ENCODE measurements around the gene PLEKHJ1. TPM values are rescaled to one million over a fixed set of nuclear protein-coding genes. Genes with fewer than 3 reads are reported as not detected.
A peak's percentile ranks its signal among the peaks of the same experiment; 100 is the strongest.

PLEKHJ1 gene
- total and polyA plus RNA-seq, 5 donors from 2014 or later: 50.3 to 121 (median 100) TPM

DNA sequence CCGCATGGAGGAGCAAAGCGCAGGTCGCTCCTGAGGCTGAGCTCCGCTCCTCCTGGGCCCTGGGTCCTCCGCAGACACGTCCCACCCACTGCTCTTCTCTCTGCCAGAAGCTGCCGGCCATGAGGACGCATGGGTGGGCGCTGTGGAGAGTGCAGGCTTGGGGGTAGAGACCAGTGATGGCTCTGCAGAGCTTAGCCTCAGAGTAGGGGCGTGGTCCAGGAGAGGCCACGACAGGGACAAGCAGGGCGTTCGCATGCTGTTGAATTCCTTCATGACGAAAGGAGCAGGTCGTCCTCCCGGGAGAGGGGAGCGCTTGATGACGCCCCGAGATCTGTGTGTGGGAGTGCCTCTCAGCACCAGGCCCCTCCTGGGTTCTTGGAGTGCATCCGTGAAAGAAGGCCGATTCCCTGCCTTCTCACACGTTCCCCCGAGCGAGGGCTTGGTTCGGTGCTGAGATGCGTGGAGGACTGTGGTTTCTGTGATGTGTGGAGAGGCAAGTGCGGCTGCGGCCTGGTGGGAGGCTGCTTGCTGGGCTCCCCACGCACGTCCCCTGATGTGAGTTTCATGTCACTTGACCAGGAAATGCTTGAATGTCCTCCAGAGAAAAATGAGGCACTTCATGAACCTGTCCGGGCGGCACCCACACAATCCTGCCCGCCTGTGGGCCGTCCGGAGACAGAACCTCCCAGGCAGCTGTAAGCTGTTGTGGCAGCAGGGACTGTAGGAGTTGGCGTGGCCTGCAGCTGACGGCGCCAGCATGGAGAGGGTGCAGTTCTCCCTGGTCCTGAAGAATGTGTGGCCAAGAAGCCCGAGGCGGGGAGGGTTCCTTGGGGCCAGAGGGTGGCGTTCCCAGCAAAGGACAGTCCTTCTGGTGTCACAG, 5.0 kb upstream of the PLEKHJ1 start:
- peak overlapping the region; percentile 84 for H3K4me3 ChIP-seq (ENCODE audit: low read depth, low read length)
- DNase-seq: no peak
- no peaks in the 10 kb centered on the region for H3K9me3 ChIP-seq (ENCODE audit: control insufficient read depth in 2 of 2, low read length in 2 of 2)
- peak overlapping the region; percentile 55 to 99 (median 89) for H3K27ac Mint-ChIP-seq
- peaks cover 16% of the 10 kb centered on the region for H3K36me3 Mint-ChIP-seq
- H3K4me3 Mint-ChIP-seq: peak overlapping the region; percentile 92 to 100 (median 96)
- peak overlapping the region; percentile 99 for H3K27ac ChIP-seq (ENCODE audit: insufficient read depth, low read length, poor library complexity, severe bottlenecking)
- peaks cover 36% of the 10 kb centered on the region for H3K36me3 ChIP-seq (ENCODE audit: control insufficient read depth, insufficient read depth, low read length)
- H3K27me3 ChIP-seq (ENCODE audit: control insufficient read depth, insufficient read depth, low read length): no peaks in the 10 kb centered on the region
- H3K27me3 Mint-ChIP-seq: peaks cover 13% of the 10 kb centered on the region
- no peak for ATAC-seq (ENCODE audit: low read depth in 2 of 2)
- H3K9me3 Mint-ChIP-seq: no peaks in the 10 kb centered on the region
- peaks cover 67% of the 10 kb centered on the region for H3K4me1 ChIP-seq (ENCODE audit: control insufficient read depth, insufficient read depth, low read length, poor library complexity, severe bottlenecking)
- peaks cover 15 to 67% (median 46%) of the 10 kb centered on the region in 4 donors for H3K4me1 Mint-ChIP-seq

DNA sequence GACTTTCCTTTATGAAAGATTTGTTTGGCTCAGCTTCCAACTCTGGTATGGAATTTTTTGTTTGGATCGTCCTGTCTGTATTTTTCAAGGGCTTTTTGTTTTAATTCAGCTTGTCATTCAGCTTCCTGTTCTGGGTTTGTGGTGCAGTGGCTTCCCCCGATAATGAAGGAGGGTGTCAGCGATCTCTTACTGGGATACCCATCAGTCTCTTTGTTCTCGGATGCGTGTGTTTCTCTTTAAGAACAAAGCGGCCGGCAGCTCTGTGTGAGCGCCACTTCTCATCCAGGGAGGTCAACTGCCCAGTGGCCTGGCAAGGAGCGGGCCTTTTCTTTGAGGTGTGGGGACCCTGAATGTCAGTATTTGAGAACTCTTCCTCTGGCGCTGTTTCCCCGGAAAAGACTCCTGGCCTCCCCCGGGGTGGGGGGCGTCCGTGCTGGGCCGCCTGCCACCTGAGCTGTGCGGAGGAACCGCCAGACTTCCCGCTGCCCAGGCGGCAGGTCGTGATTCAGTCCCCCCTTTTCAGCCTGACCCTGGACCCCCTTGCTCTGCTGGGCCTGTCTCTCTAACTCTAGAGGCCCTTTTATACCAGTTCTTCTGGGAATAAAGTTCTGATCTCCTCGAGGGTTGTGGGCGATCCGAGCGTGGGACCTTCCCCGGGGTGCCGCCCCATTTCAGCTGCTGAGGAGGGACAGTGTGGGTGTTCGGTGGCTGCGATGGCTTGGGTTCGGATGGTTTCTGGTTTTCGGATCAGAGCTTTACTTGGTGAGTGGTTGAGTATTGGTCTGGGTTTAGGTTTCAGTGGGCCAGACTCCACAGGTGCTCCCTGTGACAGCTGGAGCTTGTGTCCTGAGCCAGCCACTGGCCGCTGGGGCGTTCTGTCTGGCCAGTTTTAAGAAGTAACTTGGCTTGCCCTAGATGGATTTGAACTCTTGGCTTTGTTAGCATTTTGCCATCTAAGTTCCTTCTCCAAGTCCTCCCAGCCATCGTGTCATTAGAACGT, 3.9 kb upstream of the PLEKHJ1 start:
- peaks cover 26% of the 10 kb centered on the region for H3K36me3 ChIP-seq (ENCODE audit: control insufficient read depth, insufficient read depth, low read length)
- Mint-ChIP-seq H3K36me3 (peaks cover 16% of the 10 kb centered on the region), H3K4me1 (peaks cover 15 to 69% (median 48%) of the 10 kb centered on the region in 4 donors), H3K27me3 (peaks cover 13% of the 10 kb centered on the region), H3K9me3 (no peaks in the 10 kb centered on the region), H3K27ac (peak overlapping the region; percentile 96 to 99 (median 98)), H3K4me3 (peak overlapping the region; percentile 92 to 100 (median 96))
- ATAC-seq (ENCODE audit: low read depth in 2 of 2) (no peak), DNase-seq (peak in 2 of 3 donors; percentile 38 to 76)
- H3K9me3 ChIP-seq (ENCODE audit: control insufficient read depth in 2 of 2, low read length in 2 of 2): no peaks in the 10 kb centered on the region
- no peaks in the 10 kb centered on the region for H3K27me3 ChIP-seq (ENCODE audit: control insufficient read depth, insufficient read depth, low read length)
- H3K4me3 ChIP-seq (ENCODE audit: low read depth, low read length): peak overlapping the region; percentile 84
- H3K4me1 ChIP-seq (ENCODE audit: control insufficient read depth, insufficient read depth, low read length, poor library complexity, severe bottlenecking): peaks cover 72% of the 10 kb centered on the region
- H3K27ac ChIP-seq (ENCODE audit: insufficient read depth, low read length, poor library complexity, severe bottlenecking): peak overlapping the region; percentile 99

GRCh38 chr19:2239173-2239572, 3.0 kb upstream of the PLEKHJ1 start:
- H3K9me3 Mint-ChIP-seq: no peaks in the 10 kb centered on the region
- DNase-seq: no peak
- H3K9me3 ChIP-seq (ENCODE audit: control insufficient read depth in 2 of 2, low read length in 2 of 2): no peaks in the 10 kb centered on the region
- peaks cover 15 to 78% (median 53%) of the 10 kb centered on the region in 4 donors for H3K4me1 Mint-ChIP-seq
- H3K4me3 Mint-ChIP-seq: peak overlapping the region; percentile 92 to 100 (median 96)
- peaks cover 13% of the 10 kb centered on the region for H3K27me3 Mint-ChIP-seq
- H3K4me1 ChIP-seq (ENCODE audit: control insufficient read depth, insufficient read depth, low read length, poor library complexity, severe bottlenecking): peaks cover 77% of the 10 kb centered on the region
- no peak for ATAC-seq (ENCODE audit: low read depth in 2 of 2)
- H3K27ac ChIP-seq (ENCODE audit: insufficient read depth, low read length, poor library complexity, severe bottlenecking): peak overlapping the region; percentile 99
- H3K36me3 Mint-ChIP-seq: peaks cover 16% of the 10 kb centered on the region
- H3K27ac Mint-ChIP-seq: peak overlapping the region; percentile 96 to 99 (median 98)
- H3K27me3 ChIP-seq (ENCODE audit: control insufficient read depth, insufficient read depth, low read length): no peaks in the 10 kb centered on the region
- peaks cover 17% of the 10 kb centered on the region for H3K36me3 ChIP-seq (ENCODE audit: control insufficient read depth, insufficient read depth, low read length)
- peak overlapping the region; percentile 84 for H3K4me3 ChIP-seq (ENCODE audit: low read depth, low read length)

GRCh38 chr19:2237869-2238153, 1.7 kb upstream of the PLEKHJ1 start:
- no peak for DNase-seq
- Histone ChIP-seq H3K4me3 (ENCODE audit: low read depth, low read length) (peak overlapping the region; percentile 75), H3K27me3 (ENCODE audit: control insufficient read depth, insufficient read depth, low read length) (no peaks in the 10 kb centered on the region), H3K36me3 (ENCODE audit: control insufficient read depth, insufficient read depth, low read length) (peaks cover 8% of the 10 kb centered on the region), H3K9me3 (ENCODE audit: control insufficient read depth in 2 of 2, low read length in 2 of 2) (no peaks in the 10 kb centered on the region), H3K27ac (ENCODE audit: insufficient read depth, low read length, poor library complexity, severe bottlenecking) (peak overlapping the region; percentile 99), H3K4me1 (ENCODE audit: control insufficient read depth, insufficient read depth, low read length, poor library complexity, severe bottlenecking) (peaks cover 79% of the 10 kb centered on the region)
- Mint-ChIP-seq H3K4me3 (peak overlapping the region; percentile 92 to 100 (median 96)), H3K27me3 (peaks cover 13% of the 10 kb centered on the region), H3K4me1 (peaks cover 15 to 79% (median 55%) of the 10 kb centered on the region in 4 donors), H3K27ac (peak overlapping the region; percentile 96 to 99 (median 98)), H3K9me3 (no peaks in the 10 kb centered on the region), H3K36me3 (peaks cover 16% of the 10 kb centered on the region)
- no peak for ATAC-seq (ENCODE audit: low read depth in 2 of 2)

DNA sequence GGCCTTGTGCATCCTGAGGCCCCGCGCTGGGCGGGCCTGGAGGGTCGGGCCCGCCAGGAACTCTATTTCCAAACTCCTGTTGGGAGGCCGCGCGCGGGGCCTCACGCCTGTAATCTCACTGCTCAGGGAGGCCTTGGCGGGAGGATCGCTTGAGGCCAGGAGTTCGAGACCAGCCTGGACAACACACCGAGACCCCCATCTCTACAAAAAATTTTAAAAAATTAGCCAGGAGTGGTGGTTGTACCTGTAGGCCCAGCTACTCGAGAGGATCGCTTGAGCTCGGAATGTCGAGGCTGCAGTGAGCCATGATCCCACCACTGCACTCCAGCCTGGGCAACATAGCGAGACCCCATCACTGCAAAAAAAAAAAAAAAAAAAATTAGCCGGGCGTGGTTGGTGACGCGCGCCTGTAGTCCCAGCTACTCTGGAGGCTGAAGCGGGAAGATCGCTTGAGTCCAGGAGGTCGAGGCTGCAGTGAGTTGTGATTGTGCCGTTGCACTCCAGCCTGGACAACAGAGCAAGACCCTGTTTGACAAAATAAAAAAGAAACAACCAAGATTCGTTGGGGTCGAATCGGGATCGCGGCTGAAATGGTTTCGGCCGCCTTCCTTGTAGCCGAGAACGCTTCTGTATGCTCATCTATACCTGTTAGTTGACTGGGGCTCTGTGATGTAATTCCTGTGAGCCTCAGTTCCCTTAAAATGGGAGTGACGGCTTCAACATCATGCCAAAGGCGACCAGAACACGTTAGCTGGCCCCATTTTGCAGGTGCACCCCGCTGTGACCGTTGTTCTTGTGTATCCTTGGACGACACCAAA, 1.1 kb upstream of the PLEKHJ1 start:
- H3K9me3 Mint-ChIP-seq: no peaks in the 10 kb centered on the region
- Histone ChIP-seq H3K9me3 (ENCODE audit: control insufficient read depth in 2 of 2, low read length in 2 of 2) (no peaks in the 10 kb centered on the region), H3K27ac (ENCODE audit: insufficient read depth, low read length, poor library complexity, severe bottlenecking) (peak overlapping the region; percentile 99), H3K4me3 (ENCODE audit: low read depth, low read length) (peak overlapping the region; percentile 75), H3K4me1 (ENCODE audit: control insufficient read depth, insufficient read depth, low read length, poor library complexity, severe bottlenecking) (peaks cover 74% of the 10 kb centered on the region), H3K27me3 (ENCODE audit: control insufficient read depth, insufficient read depth, low read length) (no peaks in the 10 kb centered on the region), H3K36me3 (ENCODE audit: control insufficient read depth, insufficient read depth, low read length) (peaks cover 3% of the 10 kb centered on the region)
- peaks cover 13% of the 10 kb centered on the region for H3K27me3 Mint-ChIP-seq
- peaks cover 15 to 78% (median 51%) of the 10 kb centered on the region in 4 donors for H3K4me1 Mint-ChIP-seq
- no peak for DNase-seq
- H3K4me3 Mint-ChIP-seq: peak overlapping the region; percentile 92 to 100 (median 96)
- peaks cover 16% of the 10 kb centered on the region for H3K36me3 Mint-ChIP-seq
- peak overlapping the region; percentile 96 to 99 (median 98) for H3K27ac Mint-ChIP-seq
- no peak for ATAC-seq (ENCODE audit: low read depth in 2 of 2)

GRCh38 chr19:2236064-2236313, 140 bp downstream of the PLEKHJ1 start:
- Mint-ChIP-seq H3K9me3 (no peaks in the 10 kb centered on the region), H3K4me1 (peaks cover 15 to 66% (median 45%) of the 10 kb centered on the region in 4 donors), H3K4me3 (peak overlapping the region; percentile 92 to 100 (median 98)), H3K36me3 (peaks cover 16% of the 10 kb centered on the region), H3K27me3 (peaks cover 13% of the 10 kb centered on the region), H3K27ac (peak overlapping the region in 2 of 3 donors; percentile 99)
- peak overlapping the region; percentile 99 for H3K27ac ChIP-seq (ENCODE audit: insufficient read depth, low read length, poor library complexity, severe bottlenecking)
- H3K36me3 ChIP-seq (ENCODE audit: control insufficient read depth, insufficient read depth, low read length): no peaks in the 10 kb centered on the region
- H3K4me3 ChIP-seq (ENCODE audit: low read depth, low read length): no peak overlapping the region
- H3K9me3 ChIP-seq (ENCODE audit: control insufficient read depth in 2 of 2, low read length in 2 of 2): no peaks in the 10 kb centered on the region
- ATAC-seq (ENCODE audit: low read depth in 2 of 2) (no peak), DNase-seq (no peak)
- peaks cover 63% of the 10 kb centered on the region for H3K4me1 ChIP-seq (ENCODE audit: control insufficient read depth, insufficient read depth, low read length, poor library complexity, severe bottlenecking)
- no peaks in the 10 kb centered on the region for H3K27me3 ChIP-seq (ENCODE audit: control insufficient read depth, insufficient read depth, low read length)

All from CD4-positive, CD25-positive, alpha-beta regulatory T cell (primary cell).